PC-3 (cell line): Measurements from ENCODE around the gene TMEM106C.

ENCODE experiments used
- CTCF ChIP-seq: fragments of 300-600 bp; sonication (generic); conservative IDR thresholded peaks from 2 replicates; pipeline ENCODE4 v1.5.1; 2017; ENCODE audit warnings: antibody characterized with exemption, low read depth, mild to moderate bottlenecking, low read length
- EZH2 ChIP-seq: fragments of 300-600 bp; sonication (generic); IDR thresholded peaks from one replicate; pipeline ENCODE4 v1.6.1; 2017; ENCODE audit warnings: antibody characterized with exemption, mild to moderate bottlenecking, low read length; ENCODE audit not compliant: unreplicated experiment
- EZH2phosphoT487 ChIP-seq: fragments of 300-600 bp; sonication (generic); IDR thresholded peaks from 2 replicates; pipeline ENCODE4 v1.6.1; 2018; ENCODE audit warnings: mild to moderate bottlenecking, antibody characterized with exemption, low read length, borderline replicate concordance

DNA sequence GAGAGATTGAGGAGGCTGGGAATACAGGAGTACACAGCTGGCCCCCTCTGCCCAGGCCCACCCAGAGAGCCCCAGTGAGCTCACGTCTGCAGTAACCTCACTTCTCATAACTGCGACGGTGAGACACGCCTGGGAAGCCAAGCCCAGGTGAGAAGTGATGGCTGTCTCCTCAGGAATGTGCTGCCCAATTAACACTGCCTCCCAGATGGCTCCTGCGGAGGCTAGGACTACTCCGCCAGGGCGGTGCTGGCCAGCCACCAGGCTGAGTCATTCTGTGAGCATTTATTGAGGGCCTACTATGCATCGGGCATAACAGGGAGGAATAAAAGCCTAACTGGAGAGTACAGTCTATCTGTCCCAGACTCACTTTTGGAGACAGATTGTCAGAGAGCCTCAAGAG is 9.3 kb upstream of the TMEM106C start:
- TF ChIP-seq EZH2phosphoT487 (no peak), EZH2 (no peak), CTCF (no peak)
